LNCaP clone FGC (cell line): ENCODE data around the gene ZFTA.

Experiments used
- DNase-seq: peaks from one replicate; pipeline ENCODE4 v3.0.0-alpha.2; 2011; ENCODE audit warnings: low read depth
- H3K4me3 ChIP-seq: 2 replicates; pipeline ENCODE4 v1.5.1; 2011; ENCODE audit warnings: mild to moderate bottlenecking, low read depth, low read length, control low read depth
- TF ChIP-seq, protein P1 (sequence below): IDR thresholded peaks from 2 replicates; pipeline ENCODE4 v1.5.1; 2012; ENCODE audit warnings: mild to moderate bottlenecking; ENCODE audit not compliant: control insufficient read depth, insufficient read depth; ENCODE audit errors: extremely low read depth

The ZFTA gene

GRCh38 chr11:63762654-63763495, 5.7 kb downstream of the ZFTA start:
- TF ChIP-seq, protein P1, sequence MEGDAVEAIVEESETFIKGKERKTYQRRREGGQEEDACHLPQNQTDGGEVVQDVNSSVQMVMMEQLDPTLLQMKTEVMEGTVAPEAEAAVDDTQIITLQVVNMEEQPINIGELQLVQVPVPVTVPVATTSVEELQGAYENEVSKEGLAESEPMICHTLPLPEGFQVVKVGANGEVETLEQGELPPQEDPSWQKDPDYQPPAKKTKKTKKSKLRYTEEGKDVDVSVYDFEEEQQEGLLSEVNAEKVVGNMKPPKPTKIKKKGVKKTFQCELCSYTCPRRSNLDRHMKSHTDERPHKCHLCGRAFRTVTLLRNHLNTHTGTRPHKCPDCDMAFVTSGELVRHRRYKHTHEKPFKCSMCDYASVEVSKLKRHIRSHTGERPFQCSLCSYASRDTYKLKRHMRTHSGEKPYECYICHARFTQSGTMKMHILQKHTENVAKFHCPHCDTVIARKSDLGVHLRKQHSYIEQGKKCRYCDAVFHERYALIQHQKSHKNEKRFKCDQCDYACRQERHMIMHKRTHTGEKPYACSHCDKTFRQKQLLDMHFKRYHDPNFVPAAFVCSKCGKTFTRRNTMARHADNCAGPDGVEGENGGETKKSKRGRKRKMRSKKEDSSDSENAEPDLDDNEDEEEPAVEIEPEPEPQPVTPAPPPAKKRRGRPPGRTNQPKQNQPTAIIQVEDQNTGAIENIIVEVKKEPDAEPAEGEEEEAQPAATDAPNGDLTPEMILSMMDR: no peak
- no peak for DNase-seq
- no peak overlapping the region for H3K4me3 ChIP-seq

- TF ChIP-seq, protein P1: no peak
- H3K4me3 ChIP-seq: no peak overlapping the region
- DNase-seq: no peak
Observed at GRCh38 chr11:63761931-63762653, 6.5 kb downstream of the ZFTA start.

- DNase-seq: no peak
- TF ChIP-seq, protein P1: no peak
- no peak overlapping the region for H3K4me3 ChIP-seq
Observed at GRCh38 chr11:63761188-63761587, 7.4 kb downstream of the ZFTA start.

GRCh38 chr11:63760487-63761079, 8.0 kb downstream of the ZFTA start:
- TF ChIP-seq, protein P1: no peak

GRCh38 chr11:63756919-63757761, 11.4 kb downstream of the ZFTA start:
- H3K4me3 ChIP-seq: no peak overlapping the region
- no peak for DNase-seq
- TF ChIP-seq, protein P1: no peak

More at GRCh38 chr11:63760487-63761079, 8.0 kb downstream of the ZFTA start:
- no peak overlapping the region for H3K4me3 ChIP-seq
- DNase-seq: no peak

GRCh38 chr11:63749624-63750023, 19.0 kb downstream of the ZFTA start:
- TF ChIP-seq, protein P1: no peak
- no peak overlapping the region for H3K4me3 ChIP-seq
- no peak for DNase-seq
